Activated T-helper 1 cell treated with Interleukin-2 at 50 U/mL for 16 hours (primary cell): ENCODE data around the gene TCN1.
"Not testable (repeated sequence)": the region's sequence is repeated elsewhere in the genome, so short reads cannot be mapped to it uniquely, and the experiment has no call there.

Experiments
- DNase-seq: peaks from one replicate; pipeline ENCODE4 v3.0.0-alpha.2; 2020; ENCODE audit warnings: low read depth

TCN1 gene

DNA sequence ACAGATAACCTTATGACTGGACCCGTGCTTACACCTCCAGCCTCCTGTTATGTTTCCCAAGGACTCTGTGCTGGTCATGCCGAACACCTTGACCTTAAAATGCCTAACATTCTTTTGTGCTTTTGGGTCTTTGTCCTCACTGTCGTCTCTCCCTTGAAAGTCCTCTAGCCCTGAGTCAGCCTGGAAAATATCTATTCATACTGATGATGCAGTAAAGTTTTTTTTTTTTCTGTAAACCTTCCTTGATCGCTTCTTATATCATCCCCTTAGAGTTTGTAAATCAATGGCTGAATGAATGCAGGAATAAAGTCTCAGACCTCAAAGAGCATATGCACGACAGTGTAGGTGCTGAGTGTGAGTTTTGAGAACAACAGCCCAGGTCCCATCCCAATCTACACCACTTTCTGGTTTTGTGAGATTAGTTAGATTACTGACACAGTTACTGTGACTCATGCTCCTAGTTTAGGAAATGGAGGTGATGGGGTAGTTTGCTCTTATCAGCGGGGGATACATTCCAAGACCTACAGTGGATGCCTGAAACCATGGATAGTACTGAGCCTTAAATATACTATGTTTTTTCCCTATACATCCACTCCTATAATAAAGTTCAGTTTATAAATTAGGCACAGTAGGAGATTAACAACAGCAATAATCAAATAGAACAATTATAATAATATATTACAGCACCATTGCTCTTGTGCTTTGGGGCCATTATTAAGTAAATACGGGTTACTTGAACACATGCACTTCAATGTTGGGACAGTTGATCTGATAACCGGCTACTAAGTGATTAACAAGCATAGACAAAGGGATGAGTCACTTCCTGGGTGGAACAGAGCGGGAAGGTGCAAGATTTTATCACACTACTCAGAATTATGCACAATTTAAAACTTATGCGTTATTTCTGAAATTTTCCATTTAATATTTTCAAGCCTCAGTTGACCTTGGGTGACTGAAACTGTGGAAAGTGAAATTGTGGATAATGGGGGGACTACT is 8.6 kb downstream of the TCN1 start:
- no peak for DNase-seq

DNA sequence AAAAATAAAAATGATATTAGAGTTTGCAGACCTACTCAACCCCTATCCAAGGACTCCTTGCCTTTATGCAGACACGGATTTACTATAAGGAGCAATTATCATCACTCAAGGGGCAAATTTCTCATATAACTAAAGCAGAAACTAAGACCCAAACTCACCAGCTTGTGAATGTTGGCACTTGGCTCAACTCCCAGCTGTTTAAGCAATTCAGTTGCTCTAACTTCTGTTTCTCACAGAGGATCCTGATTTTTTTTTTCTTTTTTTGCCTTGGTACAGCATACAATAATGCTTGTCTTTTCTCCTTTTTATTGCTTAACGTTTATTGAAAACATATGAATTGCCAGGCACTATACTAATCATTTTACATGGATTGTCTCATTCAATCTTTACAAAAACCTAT is 11.4 kb downstream of the TCN1 start:
- no peak for DNase-seq

DNA sequence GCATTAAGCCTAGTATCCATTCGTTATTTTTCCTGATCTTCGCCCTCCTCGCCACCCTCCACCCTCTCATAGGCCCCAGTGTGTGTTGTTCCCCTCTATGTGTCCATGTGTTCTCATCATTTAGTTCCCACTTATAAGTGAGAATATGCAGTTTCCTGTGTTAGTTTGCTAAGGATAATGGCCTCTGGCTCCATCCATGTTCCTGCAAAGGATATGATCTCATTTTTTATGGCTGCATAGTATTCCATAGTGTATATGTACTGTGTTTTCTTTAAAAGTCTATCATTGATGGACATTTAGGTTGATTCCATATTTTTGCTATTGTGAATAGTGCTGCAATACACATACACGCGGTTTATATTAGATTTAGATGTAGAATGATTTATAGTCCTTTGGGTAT is 14.9 kb downstream of the TCN1 start:
- DNase-seq = not testable (repeated sequence)

DNA sequence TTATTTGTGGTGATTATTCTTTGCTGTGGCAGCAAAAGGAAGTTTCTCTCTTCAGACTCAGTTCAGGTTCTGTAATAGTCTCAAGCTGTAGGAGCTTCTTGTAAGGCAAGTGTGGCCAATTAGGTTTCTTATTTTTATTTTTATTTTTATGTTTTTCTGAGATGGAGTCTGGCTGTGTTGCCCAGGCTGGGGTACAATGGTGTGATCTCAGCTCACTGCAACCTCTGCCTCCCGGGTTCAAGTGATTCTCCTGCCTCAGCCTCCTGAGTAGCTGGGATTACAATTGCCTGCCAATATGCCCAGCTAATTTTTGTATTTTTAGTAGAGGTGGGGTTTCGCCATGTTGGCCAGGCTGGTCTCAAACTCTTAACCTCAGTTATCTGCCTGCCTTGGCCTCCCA is 16.7 kb downstream of the TCN1 start:
- DNase-seq = not testable (repeated sequence)

DNA sequence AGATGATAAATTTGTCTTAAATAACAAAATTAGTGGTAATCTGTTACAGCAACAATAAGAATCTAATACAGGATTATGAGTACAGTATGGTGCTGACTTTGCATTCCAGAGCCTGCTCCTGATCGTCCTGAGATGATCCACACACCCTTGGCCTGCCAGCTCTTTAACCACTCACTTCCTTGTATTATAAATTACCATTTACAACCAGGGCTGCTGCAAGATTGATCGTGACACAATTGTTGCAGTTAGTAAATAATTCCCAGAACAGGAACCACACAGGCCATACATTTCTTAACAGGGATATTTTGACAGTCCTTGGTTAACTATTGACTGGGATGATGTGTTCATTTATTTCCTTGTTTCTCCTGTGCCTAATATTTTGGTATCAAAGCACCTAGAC is 17.2 kb downstream of the TCN1 start:
- no peak for DNase-seq

DNA sequence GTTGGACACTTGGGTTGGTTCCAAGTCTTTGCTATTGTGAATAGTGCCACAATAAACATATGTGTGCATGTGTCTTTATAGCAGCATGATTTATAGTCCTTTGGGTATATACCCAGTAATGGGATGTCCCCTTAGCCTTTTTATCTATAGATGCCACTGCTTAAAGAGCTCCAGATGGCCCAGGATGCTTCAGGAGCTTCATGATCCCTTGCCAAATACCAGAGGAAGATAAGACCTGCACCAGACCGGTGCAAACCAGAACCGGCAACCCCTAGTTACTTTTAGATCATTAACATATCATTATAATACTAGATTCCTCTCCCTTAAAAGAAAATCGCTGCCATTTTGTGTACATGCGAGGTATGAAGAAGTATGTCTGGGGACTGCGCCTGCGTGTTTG is 17.8 kb downstream of the TCN1 start:
- DNase-seq = not testable (repeated sequence)

DNA sequence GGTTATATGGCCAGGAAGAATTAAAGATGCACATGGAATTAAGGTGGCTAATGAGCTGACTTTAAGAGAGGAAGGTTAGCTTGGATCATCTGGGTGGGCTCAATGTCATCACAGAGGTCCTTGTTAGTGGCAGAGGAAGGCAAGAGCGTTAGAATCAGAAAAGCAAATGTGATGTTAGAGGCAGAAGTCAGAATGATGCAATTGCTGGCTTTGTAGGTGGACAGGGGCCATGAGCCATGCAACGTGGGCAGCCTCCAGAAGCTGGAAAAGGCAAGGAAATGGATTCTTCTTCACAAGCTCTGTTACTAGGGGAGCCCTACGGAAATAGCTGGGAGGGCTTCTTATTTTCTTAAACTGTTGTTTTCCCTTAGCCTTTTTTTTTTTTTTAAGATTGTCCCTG is 18.7 kb downstream of the TCN1 start:
- DNase-seq = no peak

DNA sequence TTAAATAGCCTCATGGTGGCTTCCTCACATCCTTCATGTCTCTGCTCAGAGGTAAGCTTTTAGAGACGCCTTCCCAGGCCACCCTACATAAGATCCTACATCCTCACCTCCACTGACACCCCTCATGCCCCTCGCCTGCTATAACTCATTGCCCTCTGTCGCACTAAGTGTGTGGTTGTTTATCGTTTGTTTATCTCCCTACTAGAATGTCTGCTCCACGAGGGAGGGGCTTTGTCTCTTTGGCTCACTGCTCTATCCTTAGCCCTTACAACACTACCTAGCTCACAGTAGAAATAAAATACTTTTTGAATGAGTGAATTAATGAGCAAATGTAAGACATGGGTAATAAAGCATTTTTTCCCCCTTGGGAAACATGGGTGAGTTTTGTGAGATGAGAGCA is 19.7 kb downstream of the TCN1 start:
- DNase-seq = no peak

DNA sequence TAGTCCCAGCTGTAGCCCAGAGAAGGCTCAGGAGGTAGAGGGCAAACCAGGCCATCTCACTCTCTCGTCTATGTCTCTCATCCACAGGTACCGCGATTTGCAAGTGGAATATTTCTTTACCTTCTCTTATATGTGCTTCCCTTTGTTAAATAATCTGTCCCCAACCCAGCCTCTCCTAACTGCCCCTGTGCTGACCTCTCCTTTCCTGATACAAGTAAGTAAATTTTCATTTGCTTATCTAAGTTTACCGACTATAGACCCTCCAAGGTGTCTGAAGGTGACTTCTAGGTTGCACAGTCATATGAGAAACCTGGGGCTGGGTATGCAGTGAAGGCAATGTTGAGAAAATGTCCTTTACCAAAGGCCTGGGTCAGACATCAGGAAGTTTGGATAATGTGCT is 20.9 kb downstream of the TCN1 start, which contains the start of gene CBLIF:
TSS of gene CBLIF (minus strand) at position 101 of the 400 bp plus-strand sequence. CDS start at position 55, 46 bp downstream.
- DNase-seq = no peak

DNA sequence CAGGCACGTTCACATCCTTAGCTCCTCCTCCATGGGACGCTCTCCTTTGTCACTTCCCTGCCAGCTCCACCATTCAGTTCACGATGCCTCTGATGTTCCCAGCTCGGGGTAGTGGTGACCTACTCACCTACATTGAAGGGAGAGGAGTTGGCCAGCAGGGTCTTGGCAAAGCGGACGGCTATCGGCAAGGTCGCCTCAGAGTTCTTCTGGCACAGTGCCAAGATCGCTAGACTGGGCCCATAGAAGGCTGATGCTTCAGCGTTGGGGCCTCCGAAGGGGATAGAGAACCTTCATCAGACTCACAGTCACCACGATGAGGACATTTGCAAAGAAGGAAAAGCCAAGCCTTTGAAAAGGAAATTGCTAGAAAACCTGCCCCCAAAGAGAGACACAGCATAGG is 24.0 kb downstream of the TCN1 start:
- DNase-seq = no peak

DNA sequence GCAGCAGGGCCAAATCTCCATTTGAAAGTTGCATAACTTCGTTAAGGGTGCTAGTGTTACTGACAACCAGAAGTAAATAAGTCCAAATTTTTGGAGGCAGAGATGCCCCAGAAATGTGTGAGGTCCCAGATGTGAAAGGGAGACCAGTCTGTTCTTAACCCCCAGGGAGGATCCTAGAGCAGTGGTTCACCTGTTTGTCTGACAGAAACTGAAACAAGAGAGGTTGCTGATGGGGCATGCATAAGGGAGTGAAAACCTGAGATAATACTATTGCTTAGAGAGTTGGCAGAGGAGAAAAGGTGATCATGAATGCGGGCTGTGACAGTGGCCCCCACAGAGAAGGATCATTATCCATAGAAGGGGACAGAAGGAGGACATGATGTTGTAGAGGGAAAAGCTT is 24.8 kb downstream of the TCN1 start:
- DNase-seq = no peak

DNA sequence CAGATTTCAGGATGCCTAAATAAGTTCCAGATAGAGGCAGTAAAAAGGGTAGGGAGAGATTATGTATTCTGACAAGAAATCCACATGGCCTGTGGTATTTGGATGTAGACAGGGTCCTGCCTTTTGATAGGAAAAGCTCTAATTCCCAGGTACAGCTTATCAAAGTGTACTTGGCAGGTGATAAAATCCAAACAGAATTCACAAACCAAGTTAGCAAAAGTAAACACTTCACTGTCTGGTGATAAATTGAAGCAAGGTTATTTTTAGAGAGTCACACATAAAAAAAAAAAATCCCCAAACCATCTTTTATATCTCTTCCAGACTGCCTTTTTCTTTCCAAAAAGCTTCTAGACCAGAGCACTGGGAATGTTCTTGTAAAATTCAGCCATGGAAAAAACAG is 26.7 kb downstream of the TCN1 start:
- no peak for DNase-seq

DNA sequence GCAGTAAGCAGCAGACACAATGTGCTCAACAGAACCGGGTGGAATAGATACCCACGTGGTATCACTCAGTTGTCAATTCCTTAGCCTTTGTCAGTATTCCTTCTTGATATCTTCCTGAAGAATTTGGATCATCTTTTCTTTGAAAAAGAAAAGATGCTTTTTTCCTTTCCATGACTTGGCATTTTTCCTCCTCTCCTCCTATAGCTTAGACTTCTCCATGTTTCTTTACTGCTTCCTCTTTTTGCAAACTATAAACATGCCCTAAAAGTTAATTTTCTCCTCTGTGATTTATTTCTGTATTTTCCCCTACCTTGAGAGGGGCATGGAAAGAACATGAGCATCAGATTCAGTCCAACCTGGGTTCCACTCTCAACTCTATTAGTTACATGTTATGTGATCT is 32.7 kb downstream of the TCN1 start:
- DNase-seq = no peak

DNA sequence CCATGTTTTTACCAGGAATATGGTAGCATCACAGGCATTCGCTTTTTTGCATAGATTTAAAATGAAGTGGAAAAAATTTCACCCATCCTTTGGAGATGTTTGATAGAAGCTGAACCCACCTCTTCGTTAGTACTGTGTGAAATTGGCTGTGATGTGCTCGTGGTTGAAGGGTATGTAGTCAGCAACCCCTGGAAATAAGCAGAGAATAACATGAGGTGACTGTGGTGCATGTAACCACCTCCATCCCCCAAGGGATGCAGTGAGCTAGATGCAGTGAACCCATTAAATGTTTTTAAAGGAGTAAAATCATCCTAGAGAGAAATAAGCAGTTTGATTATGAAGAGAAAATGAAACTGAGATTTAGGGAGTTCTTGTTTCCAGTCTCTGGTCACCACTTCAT is 36.9 kb downstream of the TCN1 start:
- no peak for DNase-seq

DNA sequence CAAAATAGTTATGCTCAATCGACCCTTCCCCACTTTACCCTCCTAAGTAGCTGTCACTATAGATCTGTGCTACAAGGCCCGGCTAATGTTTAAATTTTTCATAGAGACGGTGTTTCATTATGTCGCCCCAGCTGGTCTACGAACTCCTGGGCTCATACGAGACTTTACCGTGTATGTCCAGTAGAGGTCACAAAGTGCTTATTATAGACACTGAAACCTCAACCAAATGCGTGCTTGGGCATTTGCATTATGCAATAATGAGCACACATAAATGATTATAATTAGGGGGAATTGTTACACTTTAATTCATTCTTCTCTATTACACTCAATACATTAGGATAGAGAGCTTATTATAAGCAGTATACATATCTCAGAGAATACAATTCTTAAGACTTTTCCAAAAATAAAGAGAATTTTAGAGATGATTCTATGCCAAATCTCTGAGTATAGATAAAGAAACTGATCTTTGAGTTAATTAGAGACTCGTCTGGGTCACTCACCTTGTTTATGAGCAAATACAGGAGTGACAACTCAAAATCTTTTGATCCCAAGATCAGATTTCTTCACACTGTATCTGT is 43.2 kb downstream of the TCN1 start:
- DNase-seq = no peak

DNA sequence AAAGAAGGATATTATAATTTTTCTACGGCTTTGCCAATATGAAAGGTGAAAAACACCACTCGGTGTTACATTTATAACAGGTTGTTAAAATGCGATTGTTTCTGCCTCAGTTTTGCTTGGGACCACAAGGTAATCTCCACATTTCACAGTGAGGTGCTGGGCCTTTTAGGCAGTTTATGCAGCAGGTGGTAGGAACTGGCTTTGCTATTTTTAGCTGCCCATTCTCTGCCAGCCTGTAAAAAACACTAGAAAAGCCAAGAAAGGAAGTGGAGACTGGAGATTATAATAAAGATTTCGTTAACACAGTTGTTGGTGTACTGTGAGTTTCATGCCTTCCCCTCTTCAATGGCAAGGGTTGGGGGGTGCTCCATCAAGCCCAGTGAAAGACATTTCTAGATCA is 47.7 kb downstream of the TCN1 start:
- DNase-seq = no peak

DNA sequence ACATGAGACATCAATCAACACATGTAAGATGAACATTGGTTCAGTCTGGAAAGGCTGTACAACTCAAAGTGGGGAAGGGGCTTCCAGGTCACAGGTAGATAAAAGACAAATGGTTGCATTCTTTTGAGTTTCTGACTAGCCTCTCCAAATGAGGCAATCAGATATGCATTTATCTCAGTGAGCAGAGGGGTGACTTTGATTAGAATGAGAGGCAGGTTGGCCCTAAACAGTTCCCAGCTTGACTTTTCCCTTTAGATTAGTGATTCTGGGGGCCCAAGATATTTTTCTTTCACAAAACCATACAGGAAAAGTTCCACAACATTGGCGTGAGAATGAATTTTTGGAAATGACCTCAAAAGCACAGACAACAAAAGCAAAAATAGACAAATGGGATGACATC is 49.9 kb downstream of the TCN1 start:
- DNase-seq = not testable (repeated sequence)

DNA sequence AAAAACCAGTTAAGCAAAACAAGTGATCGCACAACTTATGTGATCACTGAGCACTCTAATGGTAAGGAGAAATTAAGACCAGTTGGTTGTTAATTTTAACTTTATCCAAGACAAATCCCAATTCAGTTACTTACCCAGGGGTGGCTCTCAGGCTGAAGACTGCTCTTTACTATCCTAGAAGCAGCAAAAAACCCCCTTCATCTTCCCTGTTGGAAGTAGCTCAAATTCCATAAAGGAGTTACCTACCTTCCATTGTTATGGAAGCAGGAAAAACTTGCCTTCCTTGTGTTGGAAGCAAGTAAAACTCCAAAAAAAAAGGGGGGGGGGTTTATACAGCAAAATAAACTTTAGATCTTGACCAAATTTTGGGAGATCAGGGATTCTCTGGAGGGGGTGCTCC is 50.5 kb downstream of the TCN1 start:
- no peak for DNase-seq

DNA sequence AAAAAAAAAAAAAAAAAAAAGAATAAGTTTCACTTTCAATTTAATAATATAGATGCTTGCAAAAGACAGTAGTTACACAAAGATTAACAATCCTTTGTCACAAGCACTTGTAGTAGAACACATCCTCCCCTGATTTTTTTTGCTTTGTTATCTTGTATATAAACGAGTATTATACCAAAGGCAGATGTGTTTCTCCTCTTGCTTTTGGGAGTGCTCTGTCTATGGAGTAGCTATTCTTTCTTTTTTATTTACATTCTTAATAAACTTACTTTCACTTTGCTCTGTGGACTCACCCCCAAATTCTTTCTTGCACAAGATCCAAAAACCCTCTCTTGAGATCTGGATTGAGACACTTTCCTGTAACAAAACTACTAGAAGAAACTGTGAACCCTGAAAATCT is 52.3 kb downstream of the TCN1 start:
- no peak for DNase-seq

DNA sequence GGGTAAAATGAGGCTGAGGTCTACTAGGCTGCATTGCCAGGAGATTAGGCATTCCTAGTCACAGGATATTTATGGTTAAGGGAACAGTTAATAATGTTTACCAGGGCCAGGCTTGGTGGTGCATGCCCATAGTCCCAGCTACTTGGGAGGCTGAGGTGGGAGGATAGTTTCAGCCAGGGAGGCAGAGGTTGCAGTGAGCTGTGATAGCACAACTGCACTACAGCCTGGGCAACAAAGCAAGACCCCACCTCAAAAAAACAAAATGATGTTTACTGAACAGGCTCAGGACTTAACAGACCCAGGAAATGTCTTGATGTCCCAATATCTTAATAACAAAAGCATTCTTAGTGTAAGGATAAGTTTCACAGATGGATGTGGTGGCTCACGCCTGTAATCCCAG is 52.9 kb downstream of the TCN1 start:
- DNase-seq = no peak

DNA sequence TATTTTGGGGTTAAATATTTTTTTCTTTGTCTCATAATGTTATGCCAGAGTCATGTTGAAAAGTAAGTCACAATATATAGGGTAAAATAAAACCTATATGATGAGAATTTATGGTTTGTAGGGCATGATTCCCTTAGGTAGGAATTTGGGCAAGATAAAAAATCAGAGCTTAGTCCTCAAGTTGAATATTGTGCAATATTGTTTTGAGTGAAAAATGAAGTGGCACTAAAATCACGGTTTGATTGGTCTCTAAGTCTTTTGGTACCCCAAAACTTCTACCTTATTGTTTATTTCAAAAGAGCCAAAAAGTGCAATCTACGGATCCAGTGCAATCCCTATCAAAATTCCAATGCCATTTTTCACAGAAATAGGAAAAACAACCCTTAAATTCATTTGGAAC is 54.1 kb downstream of the TCN1 start:
- no peak for DNase-seq

DNA sequence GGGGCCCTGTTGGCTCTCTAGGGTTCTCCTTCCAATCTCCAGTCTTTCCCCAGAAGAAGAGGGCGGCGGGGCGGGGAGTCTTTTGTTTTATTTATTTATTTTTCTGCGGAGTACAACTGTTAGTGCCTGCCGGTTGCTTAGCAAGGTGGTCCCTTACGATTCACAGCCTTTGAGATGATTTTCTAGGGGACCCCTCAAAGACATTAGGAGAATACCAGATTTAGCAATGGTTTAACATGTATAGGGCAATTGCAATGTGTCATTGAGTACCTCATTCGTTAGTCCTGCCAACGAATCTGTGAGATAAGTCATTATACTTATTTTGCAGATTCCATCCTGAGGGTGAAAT is 55.4 kb downstream of the TCN1 start:
- DNase-seq = no peak

DNA sequence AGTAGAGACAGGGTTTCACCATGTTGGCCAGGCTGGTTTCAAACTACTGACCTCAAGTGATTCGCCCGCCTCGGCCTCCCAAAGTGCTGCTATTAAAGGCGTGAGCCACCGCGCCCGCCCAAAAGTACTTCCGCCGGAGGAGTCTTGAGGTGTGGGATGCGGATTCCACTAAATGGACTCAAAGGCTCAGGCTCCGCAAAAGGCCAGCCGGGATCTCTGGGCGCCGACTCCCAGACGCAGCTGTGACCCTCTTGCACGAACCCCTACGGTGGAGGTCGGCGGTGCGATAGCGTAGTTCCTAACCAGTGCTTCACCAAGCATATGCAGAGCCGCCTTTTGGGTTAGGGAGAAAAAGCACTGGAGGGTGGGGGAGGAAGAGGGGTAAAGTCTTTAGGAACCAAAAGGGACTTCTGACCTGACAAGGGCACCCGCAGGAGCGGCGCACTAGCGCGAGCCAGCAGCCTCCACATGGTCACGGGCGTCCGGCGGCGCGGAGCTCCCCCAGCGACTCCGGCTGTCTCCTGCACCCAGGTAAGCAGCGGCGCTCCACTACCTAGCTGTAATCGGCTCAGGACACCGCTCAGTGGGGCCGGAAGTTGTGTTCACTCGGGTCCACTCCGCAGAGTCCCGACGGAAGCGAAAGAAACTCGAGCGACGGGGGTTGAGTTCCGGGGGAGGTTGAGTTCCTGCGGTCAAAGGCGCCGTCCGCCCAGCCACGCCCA is 55.9 kb downstream of the TCN1 start, which contains the start of gene MRPL16:
TSS of gene MRPL16 (minus strand) at position 590 of the 722 bp plus-strand sequence. CDS start at position 470, 120 bp downstream.
- DNase-seq = peak; percentile 85
